ENCODE results near the gene OCA2. TPM values are rescaled to one million over a fixed set of nuclear protein-coding genes. Genes with fewer than 3 reads are reported as not detected.

Gene OCA2
- total RNA-seq, 1 experiment from 2014 or later, result 0.31 TPM

- Histone ChIP-seq H3K56ac (ENCODE audit: insufficient read length, low read depth, low read length) (no peak overlapping the region), H3K9ac (ENCODE audit: extremely low read depth, insufficient read length, low read length) (no peak overlapping the region), H3K4me2 (ENCODE audit: insufficient read depth, insufficient read length, low read length) (no peak overlapping the region), H2AFZ (ENCODE audit: low read length) (no peak overlapping the region), H3K18ac (ENCODE audit: insufficient read length, low read depth, low read length) (no peak overlapping the region), H3T11ph (ENCODE audit: low read length) (no peak overlapping the region), H3K9me3 (ENCODE audit: control insufficient read depth, low read depth, low read length) (no peaks in the 10 kb centered on the region), H4K5ac (ENCODE audit: insufficient read length, low read depth, low read length) (no peak overlapping the region), H3K79me2 (ENCODE audit: insufficient read depth, low read length) (no peaks in the 10 kb centered on the region), H3K4me1 (ENCODE audit: insufficient read depth, low read length) (no peaks in the 10 kb centered on the region), H2BK120ac (ENCODE audit: low read depth, low read length, poor library complexity, severe bottlenecking) (no peak overlapping the region), H3K14ac (ENCODE audit: insufficient read depth, low read length) (no peak overlapping the region), H3K4ac (ENCODE audit: low read depth, low read length) (no peak overlapping the region), H2BK5ac (ENCODE audit: insufficient read length, low read length) (no peak overlapping the region), H2BK15ac (ENCODE audit: low read depth, low read length) (no peak overlapping the region), H3K27me3 (ENCODE audit: insufficient read depth, low read length) (no peaks in the 10 kb centered on the region), H4K8ac (replicated peaks; ENCODE audit: insufficient read length, low read depth, low read length) (no peak overlapping the region), H3K23ac (ENCODE audit: insufficient read length, low read depth, low read length) (no peak overlapping the region), H2BK20ac (ENCODE audit: low read depth, low read length, poor library complexity, severe bottlenecking) (no peak overlapping the region), H3K27ac (ENCODE audit: insufficient read length, low read depth, low read length) (no peak overlapping the region), H2AK5ac (ENCODE audit: insufficient read length, low read length) (no peak overlapping the region), H3K23me2 (ENCODE audit: insufficient read length, low read depth, low read length, poor library complexity, severe bottlenecking) (no peaks in the 10 kb centered on the region), H3K79me1 (ENCODE audit: insufficient read depth, low read depth, low read length, poor library complexity, severe bottlenecking) (no peaks in the 10 kb centered on the region), H2BK12ac (ENCODE audit: insufficient read length, low read depth, low read length) (no peak overlapping the region), H4K20me1 (ENCODE audit: control insufficient read depth, insufficient read depth, insufficient read length) (no peaks in the 10 kb centered on the region), H4K91ac (ENCODE audit: insufficient read length, low read depth, low read length) (no peak overlapping the region)
- no peak for TF ChIP-seq CTCF (conservative IDR thresholded peaks at IDR 0.05)
- Mint-ChIP-seq H3K27me3 (ENCODE audit: low read depth) (no peaks in the 10 kb centered on the region; the same call in 1 of the 2 replicates), H3K4me1 (peaks cover 20 to 24% of the 10 kb centered on the region in 2 experiments), H3K27ac (no peak overlapping the region), H3K4me3 (no peak overlapping the region), H3K9me3 (peaks cover 14 to 16% of the 10 kb centered on the region in 2 experiments), H3K36me3 (ENCODE audit: insufficient read depth in 1 of 3, low read depth in 3 of 3) (peaks cover 6 to 16% (median 7%) of the 10 kb centered on the region in 3 experiments; a peak in 6 of 7 replicates)
- no peak for DNase-seq
- WGBS (ENCODE audit: extremely low coverage, insufficient read length, low lambda C conversion rate), result no CpG with 5 or more reads among the region's 13 CpGs
Observed at GRCh38 chr15:27769652-27770051, 329.5 kb downstream of the OCA2 start.

Data from H9 (cell line).